ENCODE results near the gene BTRC. TPM values are rescaled to one million over a fixed set of nuclear protein-coding genes. Genes with fewer than 3 reads are reported as not detected.
A peak's percentile ranks its signal among the peaks of the same experiment; 100 is the strongest.
"Not testable (repeated sequence)": the region's sequence is repeated elsewhere in the genome, so short reads cannot be mapped to it uniquely, and the experiment has no call there.

The BTRC gene
- total and polyA plus RNA-seq, 8 donors, result 4.3 to 16.4 (median 9.0) TPM

- Histone ChIP-seq H3K9me3 (no peaks in the 10 kb centered on the region), H3K36me3 (no peaks in the 10 kb centered on the region), H3K27ac (no peak overlapping the region), H3K4me3 (no peak overlapping the region), H3K27me3 (no peaks in the 10 kb centered on the region), H3K4me1 (no peaks in the 10 kb centered on the region)
- FAIRE-seq (no peak), DNase-seq (no peak), ATAC-seq (peak in 1 of 4 donors; percentile 29)
- TF ChIP-seq, protein P1, sequence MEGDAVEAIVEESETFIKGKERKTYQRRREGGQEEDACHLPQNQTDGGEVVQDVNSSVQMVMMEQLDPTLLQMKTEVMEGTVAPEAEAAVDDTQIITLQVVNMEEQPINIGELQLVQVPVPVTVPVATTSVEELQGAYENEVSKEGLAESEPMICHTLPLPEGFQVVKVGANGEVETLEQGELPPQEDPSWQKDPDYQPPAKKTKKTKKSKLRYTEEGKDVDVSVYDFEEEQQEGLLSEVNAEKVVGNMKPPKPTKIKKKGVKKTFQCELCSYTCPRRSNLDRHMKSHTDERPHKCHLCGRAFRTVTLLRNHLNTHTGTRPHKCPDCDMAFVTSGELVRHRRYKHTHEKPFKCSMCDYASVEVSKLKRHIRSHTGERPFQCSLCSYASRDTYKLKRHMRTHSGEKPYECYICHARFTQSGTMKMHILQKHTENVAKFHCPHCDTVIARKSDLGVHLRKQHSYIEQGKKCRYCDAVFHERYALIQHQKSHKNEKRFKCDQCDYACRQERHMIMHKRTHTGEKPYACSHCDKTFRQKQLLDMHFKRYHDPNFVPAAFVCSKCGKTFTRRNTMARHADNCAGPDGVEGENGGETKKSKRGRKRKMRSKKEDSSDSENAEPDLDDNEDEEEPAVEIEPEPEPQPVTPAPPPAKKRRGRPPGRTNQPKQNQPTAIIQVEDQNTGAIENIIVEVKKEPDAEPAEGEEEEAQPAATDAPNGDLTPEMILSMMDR (IDR thresholded peaks at IDR 0.05), result no peak
- 79 to 88% methylated on average over 5 of the region's 5 CpGs for WGBS, 2 donors
- intact Hi-C loops (cut with DNase I), result no loop called here
Measured at GRCh38 chr10:101380353-101381017, 26.5 kb downstream of the BTRC start.

DNA sequence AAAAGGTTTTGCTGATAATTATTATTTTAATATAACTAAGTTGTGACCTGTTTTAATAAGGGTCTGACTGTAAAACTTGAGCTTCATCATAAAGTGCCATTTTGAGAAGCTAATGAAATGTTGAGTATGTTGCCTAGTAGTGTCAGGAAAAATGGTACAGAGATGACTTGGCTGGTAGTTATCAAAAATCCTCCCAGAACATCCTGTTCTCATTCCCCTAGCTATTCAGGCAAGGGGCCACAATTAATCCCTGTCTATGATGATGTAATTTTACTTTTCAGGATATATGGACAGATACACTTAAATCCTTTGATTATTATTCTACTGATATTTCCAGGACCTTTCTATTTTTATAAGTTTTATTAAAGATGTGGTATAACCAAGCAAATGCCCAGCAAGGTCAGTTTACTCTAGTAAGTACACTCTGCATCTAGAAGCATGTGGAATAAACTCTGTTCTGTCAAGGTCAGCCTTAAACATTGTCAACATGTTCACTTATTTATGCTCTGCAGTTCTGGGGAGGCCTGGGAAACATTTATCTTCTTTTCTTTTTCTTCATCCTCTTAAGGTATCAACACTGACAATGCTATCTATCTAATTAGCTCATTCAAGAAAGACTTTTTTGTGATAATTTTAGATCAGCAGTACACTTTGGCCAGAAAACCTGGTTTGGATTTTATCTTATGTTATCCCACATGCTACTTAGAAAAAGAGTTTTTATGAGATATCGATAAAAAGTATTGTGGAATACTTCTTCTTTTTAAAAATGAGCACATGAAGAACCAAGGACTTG lies 32.1 kb downstream of the BTRC start:
- WGBS, 2 donors, result 57 to 68% methylated on average over 1 of the region's 1 CpG
- DNase-seq (no peak), ATAC-seq (peak in 2 of 4 donors; percentile 31 to 80), FAIRE-seq (no peak)
- Histone ChIP-seq H3K27me3 (no peaks in the 10 kb centered on the region), H3K27ac (no peak overlapping the region), H3K4me1 (peaks cover 0 to 9% (median 8%) of the 10 kb centered on the region in 3 donors), H3K36me3 (no peaks in the 10 kb centered on the region), H3K9me3 (no peaks in the 10 kb centered on the region), H3K4me3 (no peak overlapping the region)
- TF ChIP-seq, protein P1 (IDR thresholded peaks at IDR 0.05), result no peak
- intact Hi-C loops (cut with DNase I), result no loop called here

- Histone ChIP-seq H3K4me3 (no peak overlapping the region), H3K4me1 (peaks cover 0 to 9% (median 8%) of the 10 kb centered on the region in 3 donors), H3K9me3 (no peaks in the 10 kb centered on the region), H3K27ac (no peak overlapping the region), H3K27me3 (no peaks in the 10 kb centered on the region), H3K36me3 (no peaks in the 10 kb centered on the region)
- intact Hi-C loops (cut with DNase I), result no loop called here
- FAIRE-seq (no peak), DNase-seq (no peak), ATAC-seq (no peak)
- TF ChIP-seq, protein P1 (IDR thresholded peaks at IDR 0.05), result no peak
- WGBS, 2 donors, result 86 to 91% methylated on average over 4 of the region's 4 CpGs
Measured at GRCh38 chr10:101386659-101387259, 32.8 kb downstream of the BTRC start.

DNA sequence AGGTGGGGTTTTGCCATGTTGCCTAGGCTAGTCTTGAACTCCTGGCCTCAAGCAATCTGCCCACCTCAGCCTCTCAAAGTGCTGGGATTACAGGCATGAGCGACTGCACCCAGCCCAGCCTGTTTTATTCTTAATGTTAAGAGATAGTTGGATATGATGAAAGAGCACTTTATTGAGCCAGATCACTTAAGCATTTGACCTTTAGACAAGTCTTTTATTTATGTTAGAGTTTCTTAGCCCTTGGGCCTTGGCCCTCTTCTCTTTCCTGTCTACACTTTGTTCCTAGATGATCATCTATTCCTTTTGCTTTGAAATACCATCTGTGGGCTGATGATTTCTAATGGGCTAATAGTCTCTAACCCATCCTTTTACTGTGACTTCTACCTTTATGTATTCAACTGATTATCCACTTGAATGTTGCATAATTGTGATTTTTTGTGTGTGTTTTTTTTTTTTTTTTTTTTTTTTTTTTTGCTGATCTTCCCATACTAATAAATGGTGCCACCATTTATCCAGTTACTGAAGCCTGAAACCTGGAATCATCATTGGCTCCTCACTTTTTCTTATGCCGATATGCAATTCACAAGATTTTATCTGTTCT lies 34.8 kb downstream of the BTRC start:
- Histone ChIP-seq H3K9me3 (no peaks in the 10 kb centered on the region), H3K4me3 (no peak overlapping the region), H3K4me1 (peaks cover 0 to 9% (median 8%) of the 10 kb centered on the region in 3 donors), H3K36me3 (no peaks in the 10 kb centered on the region), H3K27ac (no peak overlapping the region), H3K27me3 (no peaks in the 10 kb centered on the region)
- TF ChIP-seq, protein P1 (IDR thresholded peaks at IDR 0.05), result no peak
- FAIRE-seq (no peak), DNase-seq (no peak), ATAC-seq (no peak)
- 92 to 94% methylated on average over 2 of the region's 2 CpGs for WGBS, 2 donors
- intact Hi-C loops (cut with DNase I), result no loop called here

DNA sequence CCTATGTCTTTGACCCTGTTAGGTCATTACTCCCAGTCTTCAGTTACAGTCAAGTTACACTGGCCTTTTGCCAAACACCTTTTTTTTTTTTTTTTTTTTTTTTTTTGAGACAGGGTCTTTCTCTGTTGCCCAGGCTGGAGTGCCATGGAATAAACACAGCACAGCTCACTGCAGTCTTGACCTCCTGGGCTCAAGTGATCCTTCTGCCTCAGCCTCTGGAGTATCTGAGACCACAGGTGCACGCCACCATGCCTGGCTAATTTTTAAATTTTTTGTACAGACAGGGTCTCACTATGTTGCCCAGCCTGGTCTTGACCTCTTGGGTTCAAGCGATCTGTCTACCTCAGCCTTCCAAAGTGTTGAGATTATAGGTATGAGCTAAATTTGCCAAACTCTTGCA lies 35.6 kb downstream of the BTRC start:
- ATAC-seq; H3K27me3 ChIP-seq; H3K4me1 ChIP-seq; H3K4me3 ChIP-seq; FAIRE-seq; H3K9me3 ChIP-seq; H3K36me3 ChIP-seq; intact Hi-C loops (cut with DNase I); DNase-seq; H3K27ac ChIP-seq: not testable (repeated sequence)
- WGBS, 2 donors, result 96 to 97% methylated on average over 2 of the region's 2 CpGs

All from pancreas (tissue), 10 donors.